Measurements from ENCODE around the gene USP6.

GRCh38 chr17:5210091-5210490, 94.3 kb downstream of the USP6 start:
- TF ChIP-seq CTCF (conservative IDR thresholded peaks at IDR 0.05; ENCODE audit: low read depth, low read length) (no peak), EZH2phosphoT487 (IDR thresholded peaks at IDR 0.05; ENCODE audit: borderline replicate concordance, low read length) (no peak)
